IMR-90 (cell line): ENCODE data around the gene BSDC1. TPM values are rescaled to one million over a fixed set of nuclear protein-coding genes. Genes with fewer than 3 reads are reported as not detected.

ENCODE experiments used
- ATAC-seq: fragments of 200-7000 bp; cut with Tn5 transposase; 2 replicates; pipeline ENCODE4 v1.9.1; 2020; ENCODE audit warnings: low read depth, mild to moderate bottlenecking, moderate library complexity
- BruUV-seq: library from RNA; stranded (reverse); fragments of 400-500 nt; replicated peaks from 2 replicates; lab custom pipeline; 2021; lab: Mats Ljungman, UMichigan
- CTCF ChIA-PET: fragments of 300-600 bp; formaldehyde crosslinking; extraction: SDS; loops from one replicate; lab custom pipeline; 2021; ENCODE audit warnings: antibody characterized with exemption; lab: Yijun Ruan, JAX
- POLR2A ChIA-PET: fragments of 300-600 bp; sonication (Branson Sonifier 250); formaldehyde crosslinking; loops from one replicate; lab custom pipeline; 2022; ENCODE audit warnings: antibody characterized with exemption; ENCODE audit not compliant: unreplicated experiment; lab: Charles Lee
- DNase-seq: peaks from one replicate; pipeline ENCODE4 v3.0.0; 2013
- H2AFZ ChIP-seq: replicated peaks from 2 replicates; pipeline ENCODE3; 2013; ENCODE audit warnings: low read length, mild to moderate bottlenecking; ENCODE audit not compliant: poor library complexity
- H2AK5ac ChIP-seq: 2 replicates; pipeline ENCODE4 v1.6.1; 2013; ENCODE audit warnings: low read depth, low read length, inconsistent platforms
- H2AK9ac ChIP-seq: replicated peaks from 2 replicates; pipeline ENCODE3; 2013; ENCODE audit warnings: mild to moderate bottlenecking, low read depth, low read length, moderate library complexity; ENCODE audit not compliant: poor library complexity
- H2BK120ac ChIP-seq: 2 replicates; pipeline ENCODE4 v1.6.1; 2013; ENCODE audit warnings: low read depth, low read length, inconsistent platforms
- H2BK15ac ChIP-seq: 3 replicates; pipeline ENCODE4 v1.6.1; 2013; ENCODE audit warnings: low read depth, low read length, inconsistent platforms
- H2BK20ac ChIP-seq: 2 replicates; pipeline ENCODE4 v1.6.1; 2013; ENCODE audit warnings: low read depth, mild to moderate bottlenecking, inconsistent platforms, low read length, moderate library complexity
- H2BK5ac ChIP-seq: 2 replicates; pipeline ENCODE4 v1.6.1; 2013; ENCODE audit warnings: mild to moderate bottlenecking, low read depth, low read length, inconsistent platforms; ENCODE audit not compliant: poor library complexity, severe bottlenecking
- H3K14ac ChIP-seq: replicated peaks from 2 replicates; pipeline ENCODE4 v1.6.1; 2013; ENCODE audit warnings: low read depth, low read length, inconsistent platforms
- H3K18ac ChIP-seq: 2 replicates; pipeline ENCODE4 v1.6.1; 2013; ENCODE audit warnings: low read depth, low read length, control low read depth
- H3K23ac ChIP-seq: 2 replicates; pipeline ENCODE4 v1.6.1; 2013; ENCODE audit warnings: low read depth, low read length, inconsistent platforms
- H3K27ac ChIP-seq: 2 replicates; pipeline ENCODE4 v1.5.1; 2013; ENCODE audit warnings: mild to moderate bottlenecking, control low read depth, low read length; ENCODE audit not compliant: insufficient read depth
- H3K27me3 ChIP-seq: 2 replicates; pipeline ENCODE4 v1.6.1; 2013; ENCODE audit warnings: low read length; ENCODE audit not compliant: control insufficient read depth, insufficient read depth
- H3K36me3 ChIP-seq: 2 replicates; pipeline ENCODE4 v1.6.1; 2013; ENCODE audit warnings: low read length, mixed read lengths; ENCODE audit not compliant: control insufficient read depth, insufficient read depth
- H3K4ac ChIP-seq: 2 replicates; pipeline ENCODE4 v1.6.1; 2013; ENCODE audit warnings: low read depth, low read length, inconsistent platforms
- H3K4me1 ChIP-seq: 2 replicates; pipeline ENCODE4 v1.6.1; 2013; ENCODE audit warnings: low read length, mixed read lengths; ENCODE audit not compliant: control insufficient read depth, insufficient read depth
- H3K4me2 ChIP-seq: 2 replicates; pipeline ENCODE4 v1.6.1; 2013; ENCODE audit warnings: low read depth, mild to moderate bottlenecking, control low read depth, low read length, moderate library complexity
- H3K4me3 ChIP-seq: 2 replicates; pipeline ENCODE4 v1.5.1; 2013; ENCODE audit warnings: low read depth, mild to moderate bottlenecking, control low read depth, low read length, moderate library complexity; ENCODE audit not compliant: insufficient read depth
- H3K56ac ChIP-seq: 2 replicates; pipeline ENCODE4 v1.6.1; 2013; ENCODE audit warnings: low read length, inconsistent platforms; ENCODE audit not compliant: insufficient read depth; ENCODE audit errors: extremely low read depth
- H3K79me1 ChIP-seq, 2 experiments: 2 replicates each; pipeline ENCODE4 v1.6.1; 2013; ENCODE audit warnings: low read length in 2 of 2, inconsistent platforms in 1 of 2, low read depth in 1 of 2
- H3K9ac ChIP-seq: 2 replicates; pipeline ENCODE4 v1.6.1; 2013; ENCODE audit warnings: low read depth, low read length, control low read depth
- H3K9me1 ChIP-seq: 2 replicates; pipeline ENCODE4 v1.6.1; 2013; ENCODE audit warnings: low read length, inconsistent platforms; ENCODE audit not compliant: insufficient read depth
- H3K9me3 ChIP-seq: 2 replicates; pipeline ENCODE4 v1.6.1; 2013; ENCODE audit warnings: low read length; ENCODE audit not compliant: control insufficient read depth, insufficient read depth
- H4K20me1 ChIP-seq: 2 replicates; pipeline ENCODE4 v1.6.1; 2013; ENCODE audit warnings: low read length, inconsistent platforms; ENCODE audit not compliant: insufficient read depth
- H4K5ac ChIP-seq: 2 replicates; pipeline ENCODE4 v1.6.1; 2013; ENCODE audit warnings: mild to moderate bottlenecking, low read depth, low read length, control low read depth
- H4K8ac ChIP-seq, 2 experiments: 2 replicates each; pipeline ENCODE4 v1.6.1; 2013; ENCODE audit warnings: low read depth in 2 of 2, low read length in 2 of 2, control low read depth in 1 of 2, inconsistent platforms in 1 of 2
- H4K91ac ChIP-seq: 2 replicates; pipeline ENCODE4 v1.6.1; 2013; ENCODE audit warnings: low read depth, low read length, inconsistent platforms; ENCODE audit not compliant: insufficient read depth
- CEBPB ChIP-seq: IDR thresholded peaks from 2 replicates; pipeline ENCODE4 v1.6.1; 2012; ENCODE audit warnings: low read depth, low read length, improper control_type of control experiment
- ELK1 ChIP-seq: fragments of 150-350 bp; IDR thresholded peaks from 2 replicates; pipeline ENCODE4 v1.6.1; 2016; ENCODE audit warnings: low read depth, mild to moderate bottlenecking, low read length, moderate library complexity, borderline replicate concordance
- MAFK ChIP-seq: IDR thresholded peaks from 2 replicates; pipeline ENCODE4 v1.6.1; 2012; ENCODE audit warnings: low read depth, low read length, improper control_type of control experiment
- MAZ ChIP-seq: IDR thresholded peaks from 2 replicates; pipeline ENCODE4 v1.6.1; 2012; ENCODE audit warnings: low read depth, mild to moderate bottlenecking, low read length, improper control_type of control experiment, moderate library complexity, borderline replicate concordance
- NFE2L2 ChIP-seq: fragments of 150-350 bp; IDR thresholded peaks from 2 replicates; pipeline ENCODE4 v1.6.1; 2016; ENCODE audit warnings: low read depth, mild to moderate bottlenecking, low read length
- POLR2A ChIP-seq: IDR thresholded peaks from 2 replicates; pipeline ENCODE4 v1.6.1; 2012; ENCODE audit warnings: mild to moderate bottlenecking, low read depth, low read length
- RAD21 ChIP-seq: IDR thresholded peaks from 2 replicates; pipeline ENCODE4 v1.6.1; 2012; ENCODE audit warnings: low read length, improper control_type of control experiment
- RCOR1 ChIP-seq: IDR thresholded peaks from 2 replicates; pipeline ENCODE4 v1.6.1; 2012; ENCODE audit warnings: mild to moderate bottlenecking, low read length, improper control_type of control experiment; ENCODE audit not compliant: insufficient replicate concordance
- RFX5 ChIP-seq: IDR thresholded peaks from 2 replicates; pipeline ENCODE4 v1.8.0; 2012; ENCODE audit warnings: low read depth, mild to moderate bottlenecking, low read length, moderate library complexity
- USF2 ChIP-seq: fragments of 150-350 bp; IDR thresholded peaks from 2 replicates; pipeline ENCODE4 v1.6.1; 2017; ENCODE audit warnings: mild to moderate bottlenecking, antibody characterized with exemption, low read length, low read depth
- WGBS, 2 experiments: methylation state at CpG; one replicate each; pipeline versions ENCODE4 v1.1.5 to v1.1.7; 2013; ENCODE audit warnings: missing lambda C conversion rate in 2 of 2; ENCODE audit not compliant: insufficient read length in 1 of 2; ENCODE audit errors: extremely low coverage in 2 of 2; 5-methylcytosine and 5-hydroxymethylcytosine counted together
- dilution Hi-C: fragments of 300-500 bp; cut with HindIII; formaldehyde crosslinking; loops from one replicate; pipeline ENCODE4 v1.14.3; 2018; ENCODE audit warnings: low sequenced_read_pairs; ENCODE audit not compliant: unreplicated experiment
- in situ Hi-C: fragments of 300-500 bp; cut with MboI; formaldehyde crosslinking; loops from 3 replicates; pipeline ENCODE4 v1.14.3; 2019; ENCODE audit warnings: low sequenced_read_pairs, inconsistent platforms, mixed read lengths
- intact Hi-C: fragments of 100-400 bp; cut with micrococcal nuclease; formaldehyde crosslinking; loops from 2 replicates; pipeline ENCODE4 v1.10.0; 2022
- polyA plus RNA-seq, 3 experiments: library from polyadenylated mRNA; depleted of rRNA; stranded (reverse); fragments of >200 nt; gene quantifications; 2 replicates each; pipeline ENCODE4 v1.2.3, GENCODE V29; 2012; ENCODE audit warnings: low replicate concordance in 1 of 3
- total RNA-seq: library from RNA; depleted of rRNA; stranded (reverse); fragments of >200 nt; gene quantifications from 2 replicates; pipeline ENCODE4 v1.2.3, GENCODE V29; 2012

Gene BSDC1
- total and polyA plus RNA-seq, 2 of the 4 experiments (the other 2 are of a cell fraction) = 56.8 to 60.4 TPM

GRCh38 chr1:32357614-32358013 lies 36.6 kb downstream of the BSDC1 start:
- in situ Hi-C loops = no loop called here
- POLR2A ChIA-PET = no interaction called here
- H3K9ac ChIP-seq = no peak overlapping the region
- no peak overlapping the region for H3K23ac ChIP-seq
- no peaks in the 10 kb centered on the region for H3K9me3 ChIP-seq
- H3K56ac ChIP-seq = no peak overlapping the region
- no peak overlapping the region for H2BK20ac ChIP-seq
- ATAC-seq = no peak
- H2BK5ac ChIP-seq = no peak overlapping the region
- H3K4me2 ChIP-seq = no peak overlapping the region
- no CpG with 5 or more reads among the region's 6 CpGs for WGBS, 2 experiments
- BruUV-seq = no TSS peak
- peaks cover 18% of the 10 kb centered on the region for H3K9me1 ChIP-seq
- no peak overlapping the region for H2BK15ac ChIP-seq
- H4K8ac ChIP-seq = no peak overlapping the region
- H3K36me3 ChIP-seq = peaks cover 6% of the 10 kb centered on the region; the same call in 1 of the 2 replicates
- H2BK120ac ChIP-seq = no peak overlapping the region
- intact Hi-C loops = no loop called here
- H3K27ac ChIP-seq = no peak overlapping the region
- no peak overlapping the region for H2AK5ac ChIP-seq
- no peak overlapping the region for H3K18ac ChIP-seq
- no peak overlapping the region for H2AK9ac ChIP-seq
- H4K5ac ChIP-seq = no peak overlapping the region
- H3K4ac ChIP-seq = no peak overlapping the region
- no peak overlapping the region for H2AFZ ChIP-seq
- dilution Hi-C loops = no loop called here
- H3K4me3 ChIP-seq = no peak overlapping the region
- H3K14ac ChIP-seq = no peak overlapping the region
- H4K20me1 ChIP-seq = no peaks in the 10 kb centered on the region; the same call in 1 of the 2 replicates
- H4K91ac ChIP-seq = no peak overlapping the region
- peaks cover 14% of the 10 kb centered on the region for H3K4me1 ChIP-seq
- CTCF ChIA-PET = no interaction called here
- no peak for TF ChIP-seq MAZ
- TF ChIP-seq CEBPB = no peak
- no peak for TF ChIP-seq RCOR1
- no peak for TF ChIP-seq POLR2A
- no peak for TF ChIP-seq RFX5
- TF ChIP-seq RAD21 = no peak
- TF ChIP-seq ELK1 = no peak
- TF ChIP-seq MAFK = no peak
- no peak for TF ChIP-seq USF2
- no peak for TF ChIP-seq NFE2L2
- no peaks in the 10 kb centered on the region for H3K27me3 ChIP-seq
- peaks cover 3 to 11% of the 10 kb centered on the region in 2 experiments; a peak in 3 of 4 replicates for H3K79me1 ChIP-seq
- DNase-seq = no peak
